AG04450 (cell line): ENCODE measurements around the gene NCF1. TPM values are rescaled to one million over a fixed set of nuclear protein-coding genes. Genes with fewer than 3 reads are reported as not detected.
"Not testable (repeated sequence)": the region's sequence is repeated elsewhere in the genome, so short reads cannot be mapped to it uniquely, and the experiment has no call there.

Experiments
- CTCF ChIA-PET: fragments of 300-600, 350-600 bp; formaldehyde crosslinking; extraction: SDS; loops from one replicate; lab custom pipeline; 2022; ENCODE audit warnings: antibody characterized with exemption, inconsistent platforms; lab: Charles Lee
- POLR2A ChIA-PET: fragments of 350-600 bp; formaldehyde crosslinking; extraction: SDS; loops from one replicate; lab custom pipeline; 2021; ENCODE audit warnings: antibody characterized with exemption, inconsistent platforms; lab: Yijun Ruan, JAX
- DNase-seq: peaks from one replicate; pipeline ENCODE4 v3.0.0-alpha.2; 2011; ENCODE audit warnings: low read depth, low spot score
- H3K27ac ChIP-seq: one replicate; pipeline ENCODE4 v1.5.1; 2012; ENCODE audit warnings: low read depth, low read length, control low read depth
- H3K27me3 ChIP-seq: one replicate; pipeline ENCODE4 v1.6.0; 2012; ENCODE audit warnings: low read length; ENCODE audit not compliant: control insufficient read depth, insufficient read depth
- H3K4me3 ChIP-seq: 2 replicates; pipeline ENCODE4 v1.5.1; 2011; ENCODE audit warnings: mild to moderate bottlenecking, low read depth, low read length, control low read depth
- H3K9me3 ChIP-seq: 2 replicates; pipeline ENCODE4 v1.5.1; 2012; ENCODE audit warnings: low read length; ENCODE audit not compliant: control insufficient read depth, insufficient read depth
- polyA plus RNA-seq: library from polyadenylated mRNA; depleted of rRNA; stranded (reverse); fragments of >200 nt; gene quantifications from 2 replicates; pipeline ENCODE4 v1.2.3, GENCODE V29; 2011

Gene NCF1
- polyA plus RNA-seq, 1 experiment = not detected

GRCh38 chr7:74788369-74789150 is 14.7 kb downstream of the NCF1 start:
- H3K9me3 ChIP-seq, H3K27ac ChIP-seq, POLR2A ChIA-PET, H3K27me3 ChIP-seq, CTCF ChIA-PET: not testable (repeated sequence)
- H3K4me3 ChIP-seq = peak overlapping the region; percentile 46
- DNase-seq = peak; percentile 74

GRCh38 chr7:74789200-74789736 is 15.5 kb downstream of the NCF1 start:
- CTCF ChIA-PET, POLR2A ChIA-PET, H3K27ac ChIP-seq, H3K27me3 ChIP-seq, H3K9me3 ChIP-seq, DNase-seq, H3K4me3 ChIP-seq: not testable (repeated sequence)

- POLR2A ChIA-PET, H3K27me3 ChIP-seq, CTCF ChIA-PET, H3K9me3 ChIP-seq, H3K27ac ChIP-seq, DNase-seq, H3K4me3 ChIP-seq: not testable (repeated sequence)
These were observed 24.2 kb downstream of the NCF1 start for GRCh38 chr7:74797848-74798622.

GRCh38 chr7:74798644-74799043 is 24.8 kb downstream of the NCF1 start:
- H3K27ac ChIP-seq, H3K9me3 ChIP-seq, H3K27me3 ChIP-seq, H3K4me3 ChIP-seq, CTCF ChIA-PET, POLR2A ChIA-PET, DNase-seq: not testable (repeated sequence)

- POLR2A ChIA-PET, H3K27ac ChIP-seq, H3K27me3 ChIP-seq, DNase-seq, H3K4me3 ChIP-seq, H3K9me3 ChIP-seq, CTCF ChIA-PET: not testable (repeated sequence)
These were observed 42.1 kb downstream of the NCF1 start for GRCh38 chr7:74815882-74816281.

- CTCF ChIA-PET, H3K4me3 ChIP-seq, H3K9me3 ChIP-seq, H3K27me3 ChIP-seq, POLR2A ChIA-PET, DNase-seq, H3K27ac ChIP-seq: not testable (repeated sequence)
These were observed 46.5 kb downstream of the NCF1 start for GRCh38 chr7:74820146-74820805.

GRCh38 chr7:74821259-74821658 is 47.4 kb downstream of the NCF1 start:
- DNase-seq, H3K4me3 ChIP-seq, POLR2A ChIA-PET, CTCF ChIA-PET, H3K9me3 ChIP-seq, H3K27me3 ChIP-seq, H3K27ac ChIP-seq: not testable (repeated sequence)

GRCh38 chr7:74829959-74830358 is 56.1 kb downstream of the NCF1 start:
- H3K27me3 ChIP-seq, H3K4me3 ChIP-seq, H3K27ac ChIP-seq, CTCF ChIA-PET, H3K9me3 ChIP-seq, DNase-seq, POLR2A ChIA-PET: not testable (repeated sequence)

- H3K4me3 ChIP-seq, CTCF ChIA-PET, POLR2A ChIA-PET, DNase-seq, H3K9me3 ChIP-seq, H3K27me3 ChIP-seq, H3K27ac ChIP-seq: not testable (repeated sequence)
These were observed 56.6 kb downstream of the NCF1 start for GRCh38 chr7:74830411-74830810.
